Activated CD8-positive, alpha-beta memory T cell treated with anti-CD3 and anti-CD28 coated beads for 1 hour (primary cell): Measurements from ENCODE around the gene APBB1.

ENCODE experiments used
- DNase-seq, 2 donors: peaks; one replicate each; pipeline ENCODE4 v3.0.0-alpha.2; 2020; ENCODE audit warnings: low read depth in 1 of 2; ENCODE audit errors: extremely low read depth in 1 of 2

Gene APBB1

GRCh38 chr11:6418557-6419008 lies 311 bp downstream of the APBB1 start:
- DNase-seq = no peak

GRCh38 chr11:6417907-6418556 lies 862 bp downstream of the APBB1 start:
- no peak for DNase-seq

- no peak for DNase-seq
Measured at GRCh38 chr11:6415797-6416196, 3.1 kb downstream of the APBB1 start.

- no peak for DNase-seq
Measured at GRCh38 chr11:6414874-6415328, 4.0 kb downstream of the APBB1 start.

- no peak for DNase-seq
Measured at GRCh38 chr11:6413791-6414201, 5.1 kb downstream of the APBB1 start.

- DNase-seq = no peak
Measured at GRCh38 chr11:6411594-6412031, 7.3 kb downstream of the APBB1 start.

GRCh38 chr11:6410695-6411430 lies 8.0 kb downstream of the APBB1 start:
- no peak for DNase-seq

- no peak for DNase-seq
Measured at GRCh38 chr11:6406370-6406769, 12.5 kb downstream of the APBB1 start.

- no peak for DNase-seq
Measured at GRCh38 chr11:6405846-6406245, 13.0 kb downstream of the APBB1 start.

GRCh38 chr11:6405052-6405667 lies 13.7 kb downstream of the APBB1 start:
- DNase-seq = no peak

- no peak for DNase-seq
Measured at GRCh38 chr11:6404342-6405051, 14.4 kb downstream of the APBB1 start.

- no peak for DNase-seq
Measured at GRCh38 chr11:6403539-6403938, 15.4 kb downstream of the APBB1 start.

- DNase-seq = peak; percentile 39 to 50
Measured at GRCh38 chr11:6402561-6402981, 16.3 kb downstream of the APBB1 start.

GRCh38 chr11:6402061-6402470 lies 16.8 kb downstream of the APBB1 start:
- DNase-seq = no peak

- no peak for DNase-seq
Measured at GRCh38 chr11:6401464-6401863, 17.4 kb downstream of the APBB1 start.

- DNase-seq = no peak
Measured at GRCh38 chr11:6400431-6401345, 18.2 kb downstream of the APBB1 start.

- no peak for DNase-seq
Measured at GRCh38 chr11:6397636-6398035, 21.3 kb downstream of the APBB1 start.

GRCh38 chr11:6397156-6397555 lies 21.7 kb downstream of the APBB1 start:
- DNase-seq = no peak

- DNase-seq = no peak
Measured at GRCh38 chr11:6395470-6396060, 23.3 kb downstream of the APBB1 start.
